K562 (cell line): ENCODE measurements around the gene CYB5B. TPM values are rescaled to one million over a fixed set of nuclear protein-coding genes. Genes with fewer than 3 reads are reported as not detected.

Experiments used
- ATAC-seq: fragments of 200-7000 bp; cut with Tn5 transposase; 3 replicates; pipeline ENCODE4 v1.9.1; 2020; ENCODE audit warnings: moderate library complexity
- BruUV-seq: library from RNA; stranded (reverse); fragments of 400-500 nt; replicated peaks from 2 replicates; lab custom pipeline; 2021; lab: Mats Ljungman, UMichigan
- CTCF ChIA-PET: fragments of 300-600 bp; formaldehyde crosslinking; extraction: SDS; loops from one replicate; lab custom pipeline; 2021; ENCODE audit warnings: low intra/inter-chr PET ratio; lab: Yijun Ruan, JAX
- POLR2A ChIA-PET: fragments of 300-600, 350-650 bp; sonication (Branson Sonifier 250); formaldehyde crosslinking; extraction: SDS; loops from one replicate; lab custom pipeline; 2021; ENCODE audit warnings: antibody characterized with exemption, inconsistent platforms; lab: Yijun Ruan, JAX
- DNase-seq, 4 experiments: peaks; one replicate each; pipeline versions ENCODE4 v3.0.0 to v3.0.0-alpha.2; 2011 to 2018; ENCODE audit warnings: low spot score in 3 of 4, mixed read lengths in 3 of 4; ENCODE audit errors: extremely low read depth in 1 of 4
- FAIRE-seq: peaks from 2 replicates; lab custom pipeline; 2011; peaks lifted over from hg19 to GRCh38; lab: Jason Lieb, UNC
- H2AFZ ChIP-seq: 2 replicates; pipeline ENCODE4 v1.6.0; 2011; ENCODE audit warnings: low read depth, low read length, control low read depth, inconsistent platforms
- H3K27ac ChIP-seq: fragments of 200-600 bp; 3 replicates; pipeline ENCODE4 v1.8.0; 2011; ENCODE audit warnings: low read depth, mild to moderate bottlenecking, control low read depth, inconsistent platforms, low read length, moderate library complexity, mixed read lengths; ENCODE audit errors: extremely low read depth
- H3K27me3 ChIP-seq, 2 experiments: fragments of 300-600 bp in 1 of 2; 2 replicates in 1 of 2; 3 replicates in 1 of 2; pipeline versions ENCODE4 v1.6.0 to v1.8.0; 2011; ENCODE audit warnings: inconsistent platforms in 2 of 2, low read length in 2 of 2, mild to moderate bottlenecking in 1 of 2, mixed read lengths in 1 of 2, moderate library complexity in 1 of 2; ENCODE audit not compliant: control insufficient read depth in 2 of 2, insufficient read depth in 2 of 2
- H3K36me3 ChIP-seq: fragments of 300-600 bp; 3 replicates; pipeline ENCODE4 v1.8.0; 2011; ENCODE audit warnings: mild to moderate bottlenecking, low read length, inconsistent platforms; ENCODE audit not compliant: control insufficient read depth, insufficient read depth
- H3K4me1 ChIP-seq, 2 experiments: fragments of 200-600 bp in 1 of 2; replicated peaks in 1 of 2; 2 replicates in 1 of 2; 3 replicates in 1 of 2; pipeline versions ENCODE4 v1.5.1 to v1.8.0; 2011; ENCODE audit warnings: inconsistent platforms in 2 of 2, low read length in 2 of 2, mild to moderate bottlenecking in 1 of 2, mixed read lengths in 1 of 2, moderate library complexity in 1 of 2; ENCODE audit not compliant: control insufficient read depth in 2 of 2, insufficient read depth in 2 of 2
- H3K4me2 ChIP-seq: 2 replicates; pipeline ENCODE4 v1.6.1; 2011; ENCODE audit warnings: low read length, control low read depth, inconsistent platforms, mixed read lengths; ENCODE audit not compliant: insufficient read depth
- H3K4me3 ChIP-seq: fragments of 200-600 bp; sonication (generic), shearing (Covaris generic); 2 replicates; pipeline ENCODE4 v1.5.1; 2016; ENCODE audit warnings: control low read depth, inconsistent platforms
- H3K79me2 ChIP-seq: fragments of 200-600 bp; 3 replicates; pipeline ENCODE4 v1.8.0; 2011; ENCODE audit warnings: low read length, inconsistent platforms; ENCODE audit not compliant: control insufficient read depth, insufficient read depth
- H3K9ac ChIP-seq, 2 experiments: 2 replicates each; pipeline versions ENCODE4 v1.6.0 to v1.6.1; 2011; ENCODE audit warnings: low read depth in 2 of 2, low read length in 2 of 2, control low read depth in 1 of 2, inconsistent platforms in 1 of 2, mild to moderate bottlenecking in 1 of 2, mixed read lengths in 1 of 2; ENCODE audit not compliant: insufficient read depth in 1 of 2
- H3K9me1 ChIP-seq: one replicate; pipeline ENCODE4 v1.6.0; 2011; ENCODE audit warnings: inconsistent platforms, mild to moderate bottlenecking, low read length, moderate library complexity; ENCODE audit not compliant: control insufficient read depth, insufficient read depth
- H3K9me3 ChIP-seq: replicated peaks from 2 replicates; pipeline ENCODE4 v1.5.1; 2011; ENCODE audit warnings: low read depth, low read length, inconsistent platforms; ENCODE audit not compliant: control insufficient read depth, insufficient read depth
- H4K20me1 ChIP-seq: replicated peaks from 2 replicates; pipeline ENCODE4 v1.6.1; 2011; ENCODE audit warnings: low read length, inconsistent platforms, mixed read lengths; ENCODE audit not compliant: control insufficient read depth, insufficient read depth
- FOXA1 ChIP-seq: fragments of 450-650 bp; IDR thresholded peaks from 2 replicates; pipeline ENCODE4 v1.6.1; 2016; ENCODE audit warnings: mild to moderate bottlenecking, borderline replicate concordance
- MTF1 ChIP-seq: fragments of 250-450 bp; sonication (Bioruptor Pico); IDR thresholded peaks from 2 replicates; pipeline ENCODE4 v1.9.0; 2021; ENCODE audit warnings: moderate library complexity, mild to moderate bottlenecking, inconsistent platforms, borderline replicate concordance
- PHB2 ChIP-seq: fragments of 450-650 bp; IDR thresholded peaks from 2 replicates; pipeline ENCODE4 v1.6.1; 2017; ENCODE audit warnings: low read depth
- POLR2AphosphoS2 ChIP-seq: IDR thresholded peaks from 2 replicates; pipeline ENCODE4 v1.6.1; 2012; ENCODE audit warnings: low read length, improper control_type of control experiment
- SMARCE1 ChIP-seq: fragments of 450-650 bp; IDR thresholded peaks from 2 replicates; pipeline ENCODE4 v1.7.1; 2016; ENCODE audit warnings: mild to moderate bottlenecking
- SRSF1 ChIP-seq: fragments of 200-400 bp; formaldehyde crosslinking; IDR thresholded peaks from 2 replicates; pipeline ENCODE4 v1.6.1; 2017; ENCODE audit warnings: mild to moderate bottlenecking, low read depth, low read length, moderate library complexity
- TCF3 ChIP-seq: sonication (generic); formaldehyde crosslinking; IDR thresholded peaks from 2 replicates; pipeline ENCODE4 v1.4.0; 2020; ENCODE audit warnings: mild to moderate bottlenecking, missing genetic modification reagents
- TCF7L2 ChIP-seq: fragments of 150-350 bp; IDR thresholded peaks from 2 replicates; pipeline ENCODE4 v1.6.1; 2016; ENCODE audit warnings: low read depth, mild to moderate bottlenecking, low read length, moderate library complexity
- TEAD4 ChIP-seq, 2 experiments: sonication (generic) in 1 of 2; formaldehyde crosslinking in 1 of 2; IDR thresholded peaks; 2 replicates each; pipeline versions ENCODE4 v1.6.1 to v1.8.0; 2012 to 2022; ENCODE audit warnings: borderline replicate concordance in 1 of 2, inconsistent platforms in 1 of 2, low read length in 1 of 2, mild to moderate bottlenecking in 1 of 2, missing genetic modification reagents in 1 of 2
- ZNF124 ChIP-seq: sonication (generic); formaldehyde crosslinking; IDR thresholded peaks from 2 replicates; pipeline ENCODE4 v1.8.1; 2022; ENCODE audit warnings: missing genetic modification reagents
- ZNF224 ChIP-seq: sonication (generic); formaldehyde crosslinking; IDR thresholded peaks from 2 replicates; pipeline ENCODE4 v1.8.0; 2022; ENCODE audit warnings: mild to moderate bottlenecking, missing genetic modification reagents
- WGBS: fragments of 100-300 bp; shearing (Covaris generic); methylation state at CpG from one replicate; pipeline ENCODE4 v1.1.6; 2016; ENCODE audit warnings: low coverage, mixed read lengths; ENCODE audit not compliant: insufficient coverage; ENCODE audit errors: missing lambda C conversion rate; 5-methylcytosine and 5-hydroxymethylcytosine counted together
- in situ Hi-C: fragments of 300-500 bp; cut with MboI; formaldehyde crosslinking; loops from 4 replicates; pipeline ENCODE4 v1.15.0; 2018; ENCODE audit warnings: inconsistent platforms, mixed read lengths
- intact Hi-C: fragments of 100-400 bp; cut with micrococcal nuclease; formaldehyde crosslinking; loops from 2 replicates; pipeline ENCODE4 v1.14.2; 2022
- polyA plus RNA-seq, 8 experiments: library from polyadenylated mRNA; depleted of rRNA in 4 of 8; stranded (reverse) in 5 of 8; unstranded in 3 of 8; fragments of >200 nt; fragmentation: Nextera tagmentation in 2 of 8; fragmentation: Illumina TruSeq in 1 of 8; extraction: Ambion mirVana in 2 of 8; extraction: Trizol in 1 of 8; gene quantifications; 2 replicates each; pipeline versions ENCODE4 v1.2.1 to v1.2.3, GENCODE V29; 2011 to 2014; ENCODE audit warnings: inconsistent platforms in 1 of 8, missing spikeins in 1 of 8
- total RNA-seq, 7 experiments: library from RNA; depleted of rRNA in 6 of 7; stranded (reverse); fragments of >200 nt in 6 of 7; fragmentation: Illumina TruSeq in 2 of 7; extraction: Trizol in 2 of 7; gene quantifications; 2 replicates each; pipeline versions ENCODE4 v1.2.1 to v1.2.3, GENCODE V29; 2011 to 2021; ENCODE audit warnings: low replicate concordance in 1 of 7

CYB5B gene
- total and polyA plus RNA-seq, 9 of the 15 experiments (the other 6 are each of a cell fraction or from before 2014, with no cell fraction given): 29.9 to 274 (median 136) TPM

- DNase-seq: no peak
- intact Hi-C loops: no loop called here
- WGBS: 12% methylated on average over 2 of the region's 2 CpGs
- ChIA-PET POLR2A (interaction anchor here (1.3 kb wide), 1 partner anchor 26 kb away, joined by 3 read pairs; no protein-coding TSS in a partner anchor), CTCF (no interaction called here)
- no peak overlapping the region for H2AFZ ChIP-seq
- no peak overlapping the region for H3K4me3 ChIP-seq
- no peaks in the 10 kb centered on the region for H3K79me2 ChIP-seq
- BruUV-seq: no TSS peak
- no peaks in the 10 kb centered on the region; a peak in 2 of 5 replicates for H3K4me1 ChIP-seq
- H3K4me2 ChIP-seq: no peak overlapping the region
- no peak for FAIRE-seq
- no peaks in the 10 kb centered on the region for H3K9me3 ChIP-seq
- no peak for ATAC-seq
- H3K36me3 ChIP-seq: no peaks in the 10 kb centered on the region
- H3K9me1 ChIP-seq: no peaks in the 10 kb centered on the region
- H3K27ac ChIP-seq: no peak overlapping the region
- TF ChIP-seq SRSF1: no peak
- TF ChIP-seq SMARCE1: no peak
- TF ChIP-seq TCF7L2: no peak
- TF ChIP-seq ZNF124 (CRISPR knock-in tag): no peak
- TF ChIP-seq TCF3: no peak
- TF ChIP-seq TEAD4 (IDR thresholded peaks at IDR 0.05; ENCODE audit: low read length): no peak
- no peak for TF ChIP-seq TEAD4 (CRISPR knock-in tag; IDR thresholded peaks at IDR 0.05; ENCODE audit: borderline replicate concordance)
- no peak for TF ChIP-seq PHB2
- no peak for TF ChIP-seq ZNF224 (CRISPR knock-in tag)
- no peak for TF ChIP-seq FOXA1
- no peak for TF ChIP-seq POLR2AphosphoS2
- TF ChIP-seq MTF1 (CRISPR knock-in tag): no peak
- no peak overlapping the region; a peak in 1 of 4 replicates for H3K9ac ChIP-seq
- in situ Hi-C loops: no loop called here
- no peaks in the 10 kb centered on the region for H3K27me3 ChIP-seq
- H4K20me1 ChIP-seq: no peaks in the 10 kb centered on the region
Observed at GRCh38 chr16:69513180-69513966, 89.0 kb downstream of the CYB5B start.
